Gastroesophageal sphincter (tissue), 3 donors: ENCODE data around the gene ZNF512B.
"Not testable (repeated sequence)": the region's sequence is repeated elsewhere in the genome, so short reads cannot be mapped to it uniquely, and the experiment has no call there.

Experiments
- CTCF ChIP-seq, 4 experiments: fragments of 200-600 bp in 2 of 4; fragments of 450-650 bp in 2 of 4; sonication (generic) in 1 of 4; IDR thresholded peaks; one replicate each; pipeline ENCODE4 v1.5.1; 2017 to 2019; ENCODE audit warnings: antibody characterized with exemption in 4 of 4, mild to moderate bottlenecking in 2 of 4, moderate library complexity in 2 of 4
- POLR2AphosphoS5 ChIP-seq: sonication (generic); formaldehyde crosslinking; IDR thresholded peaks from one replicate; pipeline ENCODE4 v1.6.1; 2017; ENCODE audit warnings: antibody characterized with exemption

DNA sequence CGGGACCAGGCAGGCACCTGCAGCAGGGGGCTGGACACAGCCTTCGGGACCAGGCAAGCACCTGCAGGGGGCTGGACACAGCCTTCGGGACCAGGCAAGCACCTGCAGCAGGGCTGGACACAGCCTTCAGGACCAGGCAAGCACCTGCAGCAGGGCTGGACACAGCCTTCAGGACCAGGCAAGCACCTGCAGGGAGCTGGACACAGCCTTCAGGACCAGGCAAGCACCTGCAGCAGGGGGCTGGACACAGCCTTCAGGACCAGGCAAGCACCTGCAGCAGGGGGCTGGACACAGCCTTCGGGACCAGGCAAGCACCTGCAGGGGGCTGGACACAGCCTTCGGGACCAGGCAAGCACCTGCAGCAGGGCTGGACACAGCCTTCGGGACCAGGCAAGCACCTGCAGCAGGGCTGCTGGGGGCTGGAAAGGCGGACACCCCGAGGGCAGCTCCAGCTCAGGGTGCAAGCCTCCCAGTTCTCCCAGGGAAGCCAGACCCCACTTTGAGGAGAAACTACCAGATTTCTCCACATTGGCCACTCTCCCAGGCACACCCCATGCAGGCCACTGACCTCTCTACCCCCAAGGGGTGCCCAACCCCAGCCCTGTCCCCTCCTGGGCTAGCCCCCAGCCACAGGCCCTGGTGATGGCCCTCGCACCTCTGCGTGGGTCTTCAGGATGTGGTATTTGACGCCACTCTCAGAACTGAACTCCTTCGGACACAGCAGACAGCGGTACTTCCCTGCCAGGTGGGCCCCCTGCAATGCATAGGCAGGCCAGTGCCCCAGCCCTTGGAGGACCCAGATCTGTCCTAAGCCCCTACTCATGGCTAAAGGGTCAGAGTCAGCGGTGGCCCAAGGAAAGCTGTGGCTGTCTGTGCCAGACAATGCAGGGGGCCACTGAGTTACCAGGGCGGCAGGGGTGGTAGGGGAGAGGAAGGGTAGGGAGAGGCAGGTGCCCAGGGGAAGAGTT lies 8.8 kb downstream of the ZNF512B start:
- TF ChIP-seq POLR2AphosphoS5; CTCF (IDR thresholded peaks at IDR 0.05): not testable (repeated sequence)
